Testis (tissue), 2 donors: ENCODE measurements around the gene TSPAN2.

ENCODE experiments used
- CTCF ChIP-seq, 3 experiments: fragments of 450-650 bp in 2 of 3; fragments of 200-600 bp in 1 of 3; sonication (generic) in 1 of 3; IDR thresholded peaks; one replicate each; pipeline ENCODE4 v1.5.1; 2016 to 2019; ENCODE audit warnings: antibody characterized with exemption in 3 of 3, mild to moderate bottlenecking in 2 of 3, moderate library complexity in 1 of 3
- POLR2A ChIP-seq: fragments of 450-650 bp; IDR thresholded peaks from one replicate; pipeline ENCODE4 v1.6.1; 2017; ENCODE audit warnings: antibody characterized with exemption, mild to moderate bottlenecking, moderate library complexity

DNA sequence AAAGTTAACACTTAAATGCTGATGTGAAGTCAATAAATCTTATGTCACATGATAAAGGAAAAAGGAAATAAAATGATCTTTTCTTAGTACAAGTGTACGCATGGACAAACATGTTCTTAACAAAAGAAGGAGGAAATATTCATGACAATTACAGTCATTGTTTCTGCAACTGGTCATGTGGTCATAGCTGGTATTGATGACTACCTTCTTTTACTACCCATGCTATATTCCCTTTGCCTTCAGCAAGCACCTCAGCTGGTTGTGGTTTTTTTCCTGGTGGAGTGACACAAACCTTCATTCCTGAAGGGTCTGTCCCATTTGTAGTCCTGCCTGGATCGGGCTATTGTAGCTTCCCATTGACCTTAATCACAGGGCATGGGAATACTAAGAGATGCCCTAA is 83.1 kb downstream of the TSPAN2 start:
- TF ChIP-seq POLR2A (no peak), CTCF (IDR thresholded peaks at IDR 0.05) (no peak)
